HL-60 (cell line): ENCODE results near the gene MAP3K4.

Experiments used
- GABPA ChIP-seq: IDR thresholded peaks from 2 replicates; pipeline ENCODE4 v1.6.1; 2012; ENCODE audit warnings: low read depth
- POLR2AphosphoS5 ChIP-seq: IDR thresholded peaks from 2 replicates; pipeline ENCODE4 v1.6.1; 2012; ENCODE audit warnings: low read depth
- TF ChIP-seq, protein P1 (sequence below): IDR thresholded peaks from one replicate; pipeline ENCODE4 v1.5.1; 2011; ENCODE audit warnings: low read length, control low read depth, inconsistent platforms; ENCODE audit not compliant: insufficient read depth
- TF ChIP-seq, protein P2 (sequence below): IDR thresholded peaks from 2 replicates; pipeline ENCODE4 v1.6.1; 2012; ENCODE audit warnings: low read depth; ENCODE audit not compliant: insufficient replicate concordance

DNA sequence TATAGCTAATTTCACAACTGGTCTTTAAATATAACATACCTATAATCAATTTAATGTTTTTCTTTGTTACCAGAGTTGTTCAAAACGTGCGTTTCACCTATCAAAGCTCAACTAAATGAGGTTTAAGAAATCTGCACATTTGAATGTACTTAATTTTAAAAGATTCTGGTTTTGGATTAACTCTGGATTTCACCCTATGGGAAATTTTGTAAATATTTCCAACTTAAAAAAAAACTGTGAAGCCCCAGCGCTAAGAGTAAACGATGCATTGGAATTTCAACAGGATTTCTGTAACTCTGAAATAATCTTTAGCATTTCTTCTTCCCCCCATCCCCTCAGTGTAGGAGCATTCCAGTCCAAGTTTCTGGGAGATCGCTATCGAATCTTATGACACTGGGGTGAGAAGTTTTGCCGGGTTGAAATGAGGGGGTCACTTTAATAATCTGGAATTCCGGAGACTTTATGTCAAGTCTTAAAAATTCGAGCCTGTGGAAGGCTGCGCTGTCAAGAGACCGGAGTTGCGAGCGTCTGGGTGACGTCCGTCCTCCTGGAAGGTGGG, 643 bp upstream of the MAP3K4 start:
- TF ChIP-seq, protein P1, sequence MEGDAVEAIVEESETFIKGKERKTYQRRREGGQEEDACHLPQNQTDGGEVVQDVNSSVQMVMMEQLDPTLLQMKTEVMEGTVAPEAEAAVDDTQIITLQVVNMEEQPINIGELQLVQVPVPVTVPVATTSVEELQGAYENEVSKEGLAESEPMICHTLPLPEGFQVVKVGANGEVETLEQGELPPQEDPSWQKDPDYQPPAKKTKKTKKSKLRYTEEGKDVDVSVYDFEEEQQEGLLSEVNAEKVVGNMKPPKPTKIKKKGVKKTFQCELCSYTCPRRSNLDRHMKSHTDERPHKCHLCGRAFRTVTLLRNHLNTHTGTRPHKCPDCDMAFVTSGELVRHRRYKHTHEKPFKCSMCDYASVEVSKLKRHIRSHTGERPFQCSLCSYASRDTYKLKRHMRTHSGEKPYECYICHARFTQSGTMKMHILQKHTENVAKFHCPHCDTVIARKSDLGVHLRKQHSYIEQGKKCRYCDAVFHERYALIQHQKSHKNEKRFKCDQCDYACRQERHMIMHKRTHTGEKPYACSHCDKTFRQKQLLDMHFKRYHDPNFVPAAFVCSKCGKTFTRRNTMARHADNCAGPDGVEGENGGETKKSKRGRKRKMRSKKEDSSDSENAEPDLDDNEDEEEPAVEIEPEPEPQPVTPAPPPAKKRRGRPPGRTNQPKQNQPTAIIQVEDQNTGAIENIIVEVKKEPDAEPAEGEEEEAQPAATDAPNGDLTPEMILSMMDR, result no peak
- TF ChIP-seq POLR2AphosphoS5 (no peak), GABPA (no peak)
- TF ChIP-seq, protein P2, sequence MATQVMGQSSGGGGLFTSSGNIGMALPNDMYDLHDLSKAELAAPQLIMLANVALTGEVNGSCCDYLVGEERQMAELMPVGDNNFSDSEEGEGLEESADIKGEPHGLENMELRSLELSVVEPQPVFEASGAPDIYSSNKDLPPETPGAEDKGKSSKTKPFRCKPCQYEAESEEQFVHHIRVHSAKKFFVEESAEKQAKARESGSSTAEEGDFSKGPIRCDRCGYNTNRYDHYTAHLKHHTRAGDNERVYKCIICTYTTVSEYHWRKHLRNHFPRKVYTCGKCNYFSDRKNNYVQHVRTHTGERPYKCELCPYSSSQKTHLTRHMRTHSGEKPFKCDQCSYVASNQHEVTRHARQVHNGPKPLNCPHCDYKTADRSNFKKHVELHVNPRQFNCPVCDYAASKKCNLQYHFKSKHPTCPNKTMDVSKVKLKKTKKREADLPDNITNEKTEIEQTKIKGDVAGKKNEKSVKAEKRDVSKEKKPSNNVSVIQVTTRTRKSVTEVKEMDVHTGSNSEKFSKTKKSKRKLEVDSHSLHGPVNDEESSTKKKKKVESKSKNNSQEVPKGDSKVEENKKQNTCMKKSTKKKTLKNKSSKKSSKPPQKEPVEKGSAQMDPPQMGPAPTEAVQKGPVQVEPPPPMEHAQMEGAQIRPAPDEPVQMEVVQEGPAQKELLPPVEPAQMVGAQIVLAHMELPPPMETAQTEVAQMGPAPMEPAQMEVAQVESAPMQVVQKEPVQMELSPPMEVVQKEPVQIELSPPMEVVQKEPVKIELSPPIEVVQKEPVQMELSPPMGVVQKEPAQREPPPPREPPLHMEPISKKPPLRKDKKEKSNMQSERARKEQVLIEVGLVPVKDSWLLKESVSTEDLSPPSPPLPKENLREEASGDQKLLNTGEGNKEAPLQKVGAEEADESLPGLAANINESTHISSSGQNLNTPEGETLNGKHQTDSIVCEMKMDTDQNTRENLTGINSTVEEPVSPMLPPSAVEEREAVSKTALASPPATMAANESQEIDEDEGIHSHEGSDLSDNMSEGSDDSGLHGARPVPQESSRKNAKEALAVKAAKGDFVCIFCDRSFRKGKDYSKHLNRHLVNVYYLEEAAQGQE, result no peak
